ENCODE data around the gene RNF144A. TPM values are rescaled to one million over a fixed set of nuclear protein-coding genes. Genes with fewer than 3 reads are reported as not detected.

Gene RNF144A
- total RNA-seq, 1 experiment from 2014 or later: 9.5 TPM

DNA sequence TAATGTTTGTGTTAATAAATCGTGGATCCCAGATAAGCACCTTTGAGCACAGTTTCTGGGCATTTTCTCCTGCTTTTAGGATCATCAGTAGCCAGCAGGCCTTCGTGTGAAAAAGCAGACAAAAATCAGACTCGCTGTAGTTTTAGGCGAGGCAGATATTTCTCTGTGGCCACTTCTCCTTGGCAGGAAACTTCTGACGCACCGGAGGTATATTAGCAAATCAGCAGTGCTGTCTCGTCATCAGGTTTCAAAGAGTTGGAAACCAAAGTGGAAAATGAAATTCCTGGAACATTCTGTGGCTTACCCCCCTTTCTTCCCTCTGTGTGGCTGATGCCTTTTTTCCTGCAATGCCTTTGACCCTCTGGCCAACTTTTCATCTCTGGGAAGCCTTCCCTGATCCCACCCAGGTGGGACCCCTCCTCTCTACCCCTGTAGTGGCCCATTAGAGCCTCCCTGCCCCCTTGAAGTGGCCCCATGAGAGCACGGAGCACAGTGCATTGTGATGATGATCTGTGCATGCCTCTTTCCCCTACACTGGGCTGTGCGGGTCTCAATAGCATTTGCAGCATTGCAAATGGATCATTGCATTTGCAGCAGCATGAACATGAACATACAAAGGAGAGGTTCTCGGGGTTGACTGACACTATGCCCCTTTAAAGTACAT, 93.3 kb downstream of the RNF144A start:
- H3K27ac ChIP-seq (ENCODE audit: low read length): peak overlapping the region; percentile 99

DNA sequence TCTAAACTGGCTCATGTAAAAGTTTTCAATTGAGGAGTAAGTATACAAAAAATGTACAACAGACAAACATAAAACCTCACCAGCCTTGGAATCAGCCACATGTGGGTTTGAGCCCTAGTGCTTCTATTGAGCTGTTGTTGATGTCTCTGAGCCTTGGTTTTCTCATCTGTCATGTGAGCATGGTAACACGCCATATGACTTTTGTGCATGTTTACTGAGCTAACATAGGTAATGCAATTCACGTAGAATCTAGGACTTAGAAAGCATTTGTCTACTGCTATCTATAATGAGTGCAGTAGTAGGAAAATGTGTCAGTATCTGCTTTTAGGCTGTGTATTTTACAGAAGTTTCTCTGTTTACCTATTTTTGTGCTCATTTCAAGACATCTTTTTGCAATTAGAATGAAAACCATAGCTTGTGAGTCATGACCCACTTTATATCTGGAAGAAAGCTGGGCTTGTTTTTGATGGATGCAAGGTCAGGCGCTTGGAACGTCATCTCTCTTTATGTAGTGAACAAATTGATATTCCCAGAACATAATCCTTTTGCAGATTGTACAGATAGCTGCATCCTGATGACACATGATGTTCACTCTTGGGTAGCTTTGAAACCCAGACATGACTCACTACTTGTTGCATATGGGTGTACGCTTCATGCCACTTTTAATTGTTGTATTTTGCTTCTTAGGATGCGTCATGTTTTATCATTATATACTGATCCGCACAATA, 94.3 kb downstream of the RNF144A start:
- peak; percentile 96 for DNase-seq
- Histone ChIP-seq H4K20me1 (ENCODE audit: low read length) (no peaks in the 10 kb centered on the region), H3K9me3 (ENCODE audit: low read length) (no peaks in the 10 kb centered on the region), H3K4me1 (ENCODE audit: insufficient read depth, low read length) (peaks cover 77% of the 10 kb centered on the region), H3K27ac (ENCODE audit: low read length) (peak overlapping the region; percentile 99), H3K79me2 (ENCODE audit: low read length) (no peaks in the 10 kb centered on the region), H3K27me3 (ENCODE audit: low read length) (no peaks in the 10 kb centered on the region), H3F3A (ENCODE audit: low read length, unreplicated experiment) (peaks cover 4% of the 10 kb centered on the region), H2AFZ (ENCODE audit: low read length) (no peak overlapping the region), H3K9me2 (replicated peaks; ENCODE audit: low read length) (no peaks in the 10 kb centered on the region), H3K36me3 (ENCODE audit: low read depth, low read length) (no peaks in the 10 kb centered on the region), H3K4me3 (ENCODE audit: low read length) (no peak overlapping the region), H3K9ac (ENCODE audit: low read length) (peak overlapping the region; percentile 90), H3K4me2 (ENCODE audit: low read length) (peak overlapping the region; percentile 72)
- peak; percentile 71 for ATAC-seq
- ChIA-PET CTCF (interaction anchor here (0.5 to 1.2 kb wide), 5 partner anchors 20 to 184 kb away, joined by 3 read pairs; no protein-coding TSS in a partner anchor), POLR2A (ENCODE audit: unreplicated experiment) (interaction anchor here (0.6 to 0.7 kb wide), 4 partner anchors 13 to 513 kb away, joined by 3 read pairs; no protein-coding TSS in a partner anchor)
- intact Hi-C loops (cut with micrococcal nuclease): loop anchor here (1.0 to 2.0 kb wide), 4 partner anchors 20 to 97 kb away; no protein-coding TSS in a partner anchor
- TF ChIP-seq, protein P1, sequence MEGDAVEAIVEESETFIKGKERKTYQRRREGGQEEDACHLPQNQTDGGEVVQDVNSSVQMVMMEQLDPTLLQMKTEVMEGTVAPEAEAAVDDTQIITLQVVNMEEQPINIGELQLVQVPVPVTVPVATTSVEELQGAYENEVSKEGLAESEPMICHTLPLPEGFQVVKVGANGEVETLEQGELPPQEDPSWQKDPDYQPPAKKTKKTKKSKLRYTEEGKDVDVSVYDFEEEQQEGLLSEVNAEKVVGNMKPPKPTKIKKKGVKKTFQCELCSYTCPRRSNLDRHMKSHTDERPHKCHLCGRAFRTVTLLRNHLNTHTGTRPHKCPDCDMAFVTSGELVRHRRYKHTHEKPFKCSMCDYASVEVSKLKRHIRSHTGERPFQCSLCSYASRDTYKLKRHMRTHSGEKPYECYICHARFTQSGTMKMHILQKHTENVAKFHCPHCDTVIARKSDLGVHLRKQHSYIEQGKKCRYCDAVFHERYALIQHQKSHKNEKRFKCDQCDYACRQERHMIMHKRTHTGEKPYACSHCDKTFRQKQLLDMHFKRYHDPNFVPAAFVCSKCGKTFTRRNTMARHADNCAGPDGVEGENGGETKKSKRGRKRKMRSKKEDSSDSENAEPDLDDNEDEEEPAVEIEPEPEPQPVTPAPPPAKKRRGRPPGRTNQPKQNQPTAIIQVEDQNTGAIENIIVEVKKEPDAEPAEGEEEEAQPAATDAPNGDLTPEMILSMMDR (conservative IDR thresholded peaks at IDR 0.05; ENCODE audit: low read depth, low read length): no peak
- TF ChIP-seq EZH2phosphoT487 (IDR thresholded peaks at IDR 0.05; ENCODE audit: borderline replicate concordance, low read length): no peak
- TF ChIP-seq EZH2 (IDR thresholded peaks at IDR 0.05; ENCODE audit: low read length, unreplicated experiment): no peak
- BruUV-seq (replicated peaks): no TSS peak

More for the DNA sequence above, 93.3 kb downstream of the RNF144A start:
- ATAC-seq (0 out of 2 replicates have a peak, but pooled peaks have one; percentile 1), DNase-seq (peak; percentile 72)
- Histone ChIP-seq H3K9me3 (ENCODE audit: low read length) (no peaks in the 10 kb centered on the region), H2AFZ (ENCODE audit: low read length) (no peak overlapping the region), H3K27me3 (ENCODE audit: low read length) (no peaks in the 10 kb centered on the region), H3K4me1 (ENCODE audit: insufficient read depth, low read length) (peaks cover 77% of the 10 kb centered on the region), H3F3A (ENCODE audit: low read length, unreplicated experiment) (peaks cover 4% of the 10 kb centered on the region), H3K4me3 (ENCODE audit: low read length) (no peak overlapping the region), H3K36me3 (ENCODE audit: low read depth, low read length) (no peaks in the 10 kb centered on the region), H4K20me1 (ENCODE audit: low read length) (no peaks in the 10 kb centered on the region), H3K9me2 (replicated peaks; ENCODE audit: low read length) (no peaks in the 10 kb centered on the region), H3K4me2 (ENCODE audit: low read length) (peak overlapping the region; percentile 45), H3K79me2 (ENCODE audit: low read length) (no peaks in the 10 kb centered on the region), H3K9ac (ENCODE audit: low read length) (peak overlapping the region; percentile 85)
- ChIA-PET POLR2A (ENCODE audit: unreplicated experiment) (no interaction called here), CTCF (interaction anchor here (1.0 kb wide), 1 partner anchor 96 kb away, joined by 3 read pairs; no protein-coding TSS in a partner anchor)
- TF ChIP-seq, protein P1 (conservative IDR thresholded peaks at IDR 0.05; ENCODE audit: low read depth, low read length): no peak
- no peak for TF ChIP-seq EZH2 (IDR thresholded peaks at IDR 0.05; ENCODE audit: low read length, unreplicated experiment)
- TF ChIP-seq EZH2phosphoT487 (IDR thresholded peaks at IDR 0.05; ENCODE audit: borderline replicate concordance, low read length): no peak
- intact Hi-C loops (cut with micrococcal nuclease): loop anchor here (1.0 to 2.0 kb wide), 3 partner anchors 21 to 64 kb away; no protein-coding TSS in a partner anchor
- no TSS peak for BruUV-seq (replicated peaks)
